ENCODE measurements around the gene BPIFB3. TPM values are rescaled to one million over a fixed set of nuclear protein-coding genes. Genes with fewer than 3 reads are reported as not detected.

The BPIFB3 gene
- total and polyA plus RNA-seq, 2 of the 4 experiments (the other 2 are of a cell fraction), result not detected

DNA sequence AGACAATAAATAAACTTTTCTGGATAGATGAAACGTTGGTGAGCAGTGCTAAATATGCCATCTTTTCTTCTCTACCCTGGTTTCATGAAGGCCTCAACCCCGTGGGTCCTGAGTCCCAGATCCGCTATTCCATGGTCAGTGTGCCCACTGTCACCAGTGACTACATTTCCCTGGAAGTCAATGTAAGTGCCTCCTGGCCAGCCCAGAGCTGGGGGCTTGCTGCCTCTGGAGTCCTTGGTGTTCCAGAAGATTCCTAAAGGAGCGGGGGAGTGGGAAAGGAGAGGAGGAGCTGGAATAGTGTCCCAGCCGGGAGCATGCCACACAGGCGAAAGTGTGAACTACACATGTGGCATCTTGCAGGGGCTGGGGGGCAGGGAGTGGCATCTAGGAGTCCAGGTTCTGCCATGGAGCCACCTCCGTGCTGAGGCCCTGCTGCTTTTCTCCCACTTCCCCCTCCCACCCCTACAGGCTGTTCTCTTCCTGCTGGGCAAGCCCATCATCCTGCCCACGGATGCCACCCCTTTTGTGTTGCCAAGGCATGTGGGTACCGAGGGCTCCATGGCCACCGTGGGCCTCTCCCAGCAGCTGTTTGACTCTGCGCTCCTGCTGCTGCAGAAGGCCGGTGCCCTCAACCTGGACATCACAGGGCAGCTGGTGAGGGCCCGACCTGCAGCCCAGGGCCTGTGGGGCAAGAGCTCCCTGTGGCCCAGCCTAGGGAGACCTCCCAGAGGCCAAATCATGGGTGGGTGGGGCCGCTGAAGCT lies 35.4 kb upstream of the BPIFB3 start:
- POLR2A ChIA-PET (ENCODE audit: unreplicated experiment), result no interaction called here
- BruUV-seq (replicated peaks), result no TSS peak
- Histone ChIP-seq H4K5ac (ENCODE audit: low read depth, low read length) (no peak overlapping the region), H4K8ac (ENCODE audit: low read depth in 2 of 2, low read length in 2 of 2) (no peak overlapping the region), H3K18ac (ENCODE audit: low read depth, low read length) (no peak overlapping the region), H3K56ac (ENCODE audit: extremely low read depth, insufficient read depth, low read length) (no peak overlapping the region), H3K79me1 (ENCODE audit: low read depth in 1 of 2, low read length in 2 of 2) (no peaks in the 10 kb centered on the region), H3K23ac (ENCODE audit: low read depth, low read length) (no peak overlapping the region), H3K9me1 (ENCODE audit: insufficient read depth, low read length) (no peaks in the 10 kb centered on the region), H3K27ac (ENCODE audit: insufficient read depth, low read length) (no peak overlapping the region), H2AFZ (replicated peaks; ENCODE audit: low read length, poor library complexity) (no peak overlapping the region), H3K14ac (replicated peaks; ENCODE audit: low read depth, low read length) (no peak overlapping the region), H3K27me3 (ENCODE audit: control insufficient read depth, insufficient read depth, low read length) (peaks cover 12% of the 10 kb centered on the region), H4K91ac (ENCODE audit: insufficient read depth, low read depth, low read length) (no peak overlapping the region), H2BK5ac (ENCODE audit: low read depth, low read length, poor library complexity, severe bottlenecking) (no peak overlapping the region), H3K4me2 (ENCODE audit: low read depth, low read length) (no peak overlapping the region), H3K9ac (ENCODE audit: low read depth, low read length) (no peak overlapping the region), H2AK9ac (replicated peaks; ENCODE audit: low read depth, low read length, poor library complexity) (no peak overlapping the region), H3K4ac (ENCODE audit: low read depth, low read length) (no peak overlapping the region), H3K9me3 (ENCODE audit: control insufficient read depth, insufficient read depth, low read length) (no peaks in the 10 kb centered on the region), H2BK20ac (ENCODE audit: low read depth, low read length) (no peak overlapping the region), H3K4me1 (ENCODE audit: control insufficient read depth, insufficient read depth, low read length) (no peaks in the 10 kb centered on the region), H3K4me3 (ENCODE audit: insufficient read depth, low read depth, low read length) (no peak overlapping the region), H3K36me3 (ENCODE audit: control insufficient read depth, insufficient read depth, low read length) (no peaks in the 10 kb centered on the region), H2AK5ac (ENCODE audit: low read depth, low read length) (no peak overlapping the region), H2BK120ac (ENCODE audit: low read depth, low read length) (no peak overlapping the region), H4K20me1 (ENCODE audit: insufficient read depth, low read length) (no peaks in the 10 kb centered on the region), H2BK15ac (ENCODE audit: low read depth, low read length) (no peak overlapping the region)
- WGBS, 2 experiments (ENCODE audit: extremely low coverage in 2 of 2, insufficient read length in 1 of 2), result 49% methylated on average over 5 of the region's 14 CpGs; no CpG with 5 or more reads in 1 of the 2 experiments
- TF ChIP-seq FOS (IDR thresholded peaks at IDR 0.05; ENCODE audit: low read depth, low read length) (no peak), POLR2A (IDR thresholded peaks at IDR 0.05; ENCODE audit: low read depth, low read length) (no peak), MAZ (IDR thresholded peaks at IDR 0.05; ENCODE audit: borderline replicate concordance, low read depth, low read length) (no peak)
- DNase-seq, result no peak
- intact Hi-C loops (cut with micrococcal nuclease) (no loop called here), dilution Hi-C loops (cut with HindIII; ENCODE audit: low sequenced_read_pairs, unreplicated experiment) (no loop called here), in situ Hi-C loops (cut with MboI; ENCODE audit: low sequenced_read_pairs) (no loop called here)
- CTCF ChIA-PET, result no interaction called here
- no peak for ATAC-seq (ENCODE audit: low read depth)

Measured in IMR-90 (cell line).